Neural cell (in vitro differentiated cells): ENCODE results near the gene OR5B2.

Experiments
- CTCF ChIP-seq: fragments of 450-650 bp; IDR thresholded peaks from 2 replicates; pipeline ENCODE4 v1.5.1; 2014; ENCODE audit warnings: antibody characterized with exemption, mild to moderate bottlenecking, moderate library complexity; ENCODE audit not compliant: poor library complexity, severe bottlenecking
- EZH2 ChIP-seq: fragments of 200-600, 300-800 bp; shearing (Covaris generic), sonication (generic); IDR thresholded peaks from 2 replicates; pipeline ENCODE4 v1.6.1; 2014; ENCODE audit warnings: antibody characterized with exemption, low read length, borderline replicate concordance, mild to moderate bottlenecking; ENCODE audit not compliant: insufficient read depth, poor library complexity, severe bottlenecking
- TAF1 ChIP-seq: IDR thresholded peaks from 2 replicates; pipeline ENCODE4 v1.6.1; 2012; ENCODE audit warnings: low read depth

DNA sequence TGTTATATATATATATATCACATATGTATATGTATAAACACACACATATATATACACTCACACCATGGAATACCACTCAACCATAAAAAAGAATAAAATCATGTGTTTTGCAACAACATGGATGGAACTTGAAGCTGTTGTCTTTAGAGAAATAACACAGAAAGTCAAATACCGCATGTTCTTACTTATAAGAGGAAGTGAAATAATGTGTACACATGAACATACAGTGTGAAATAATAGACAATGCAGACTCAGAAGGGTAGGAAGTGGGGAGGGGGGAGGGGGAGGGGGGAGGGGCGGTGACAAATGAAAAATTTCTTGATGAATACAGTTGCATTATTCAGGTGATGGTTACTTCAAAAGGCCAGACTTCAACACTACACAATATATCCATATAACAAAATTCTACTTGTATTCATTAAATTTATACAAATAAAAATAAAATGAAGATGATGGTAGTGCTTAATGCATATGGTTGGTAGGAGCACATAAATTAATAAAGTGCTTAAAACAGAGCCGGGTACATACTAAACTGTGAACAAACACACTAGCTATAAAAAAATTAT, 5.8 kb upstream of the OR5B2 start:
- TF ChIP-seq CTCF (no peak), EZH2 (no peak), TAF1 (no peak)
